GM18909 (cell line): Measurements from ENCODE around the gene FAXC.
"Not testable (repeated sequence)": the region's sequence is repeated elsewhere in the genome, so short reads cannot be mapped to it uniquely, and the experiment has no call there.

Experiments
- ATAC-seq: cut with Tn5 transposase; IDR thresholded peaks from one replicate; pipeline ENCODE4 v1.9.1; 2021; ENCODE audit warnings: mild to moderate bottlenecking; ENCODE audit not compliant: unreplicated experiment, poor library complexity

The FAXC gene

GRCh38 chr6:99289701-99290100, 59.8 kb downstream of the FAXC start:
- ATAC-seq = no peak

DNA sequence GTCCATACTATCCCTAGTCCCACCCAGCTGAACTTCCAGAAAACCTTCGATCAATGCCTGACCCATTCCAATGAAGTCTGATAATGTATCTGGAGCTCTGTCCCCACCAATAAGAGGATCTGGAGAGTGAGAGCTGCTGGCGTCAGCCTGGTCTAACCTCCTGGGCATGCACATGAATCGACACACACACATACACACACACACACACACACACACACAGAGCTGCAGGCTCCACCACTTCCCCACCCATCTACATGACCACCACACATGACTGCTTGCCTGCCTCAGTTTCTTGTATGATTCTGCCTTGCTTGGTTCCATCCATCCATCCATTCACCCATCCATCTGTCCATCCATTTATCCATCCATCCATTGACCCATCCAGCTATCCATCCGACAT, 60.8 kb downstream of the FAXC start:
- no peak for ATAC-seq

GRCh38 chr6:99287523-99287922, 62.0 kb downstream of the FAXC start:
- ATAC-seq = no peak

DNA sequence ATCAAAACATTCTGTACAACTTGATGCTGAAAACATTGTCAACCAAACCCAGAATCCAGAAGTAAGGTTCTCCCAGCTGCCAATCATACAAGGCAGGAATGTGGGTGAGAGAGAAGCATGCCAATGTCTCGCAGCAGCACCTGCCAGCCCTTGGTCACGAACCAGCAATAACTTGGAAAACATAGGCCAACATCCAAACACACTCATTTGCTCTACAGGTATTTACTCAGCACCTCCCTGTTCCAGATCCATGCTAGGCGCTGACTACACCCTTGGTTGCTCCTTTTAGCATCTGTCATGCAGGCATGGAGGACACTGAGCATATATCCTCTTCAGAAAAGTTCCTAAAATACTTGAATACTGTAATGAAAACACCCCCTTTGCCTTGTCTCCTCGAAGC, 63.6 kb downstream of the FAXC start:
- no peak for ATAC-seq

- ATAC-seq = peak; percentile 52
Observed at GRCh38 chr6:99282479-99283062, 66.9 kb downstream of the FAXC start.

DNA sequence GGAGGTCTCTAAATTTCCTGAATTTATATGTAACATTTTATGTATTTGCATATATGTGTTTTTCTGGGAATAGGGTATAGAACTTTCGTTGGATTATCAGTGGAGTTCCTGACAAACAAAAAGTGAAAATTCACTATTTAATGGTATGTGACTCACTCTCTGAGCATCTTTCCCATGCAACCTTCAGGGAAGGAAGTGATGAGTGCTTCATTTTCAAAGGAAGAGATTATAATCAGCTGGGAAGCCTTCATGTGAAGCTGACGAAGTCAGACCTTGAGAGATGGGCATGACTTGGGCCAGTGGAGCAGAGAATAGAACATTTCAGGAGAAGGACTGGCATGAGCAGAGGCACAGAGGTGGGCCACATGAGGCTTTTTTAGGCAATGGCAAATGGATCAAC, 72.7 kb downstream of the FAXC start:
- ATAC-seq = no peak

GRCh38 chr6:99270826-99271225, 78.6 kb downstream of the FAXC start:
- no peak for ATAC-seq

- ATAC-seq = no peak
Observed at GRCh38 chr6:99270030-99270429, 79.4 kb downstream of the FAXC start.

DNA sequence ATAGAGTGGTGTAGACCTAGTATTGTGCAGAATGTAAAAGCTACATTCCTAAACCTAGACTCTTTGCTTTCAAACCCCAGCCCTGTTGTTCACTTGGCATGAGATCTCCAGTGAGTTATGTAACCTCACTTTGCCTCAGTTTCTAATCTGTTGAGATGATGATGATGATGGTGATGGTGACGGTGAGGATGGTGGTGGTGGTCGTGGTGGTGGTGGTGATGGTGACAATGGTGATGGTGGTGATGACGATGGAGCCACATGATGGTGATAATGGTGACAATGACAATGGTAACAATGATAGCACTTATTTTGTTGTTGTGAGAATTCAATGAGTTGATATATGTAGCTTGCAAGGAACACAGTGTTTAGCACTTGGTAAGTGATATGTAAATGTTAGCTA, 80.3 kb downstream of the FAXC start:
- no peak for ATAC-seq

- ATAC-seq = not testable (repeated sequence)
Observed at GRCh38 chr6:99266996-99267395, 82.5 kb downstream of the FAXC start.

- ATAC-seq = not testable (repeated sequence)
Observed at GRCh38 chr6:99265447-99265846, 84.0 kb downstream of the FAXC start.

GRCh38 chr6:99254616-99255550, 94.6 kb downstream of the FAXC start:
- no peak for ATAC-seq

DNA sequence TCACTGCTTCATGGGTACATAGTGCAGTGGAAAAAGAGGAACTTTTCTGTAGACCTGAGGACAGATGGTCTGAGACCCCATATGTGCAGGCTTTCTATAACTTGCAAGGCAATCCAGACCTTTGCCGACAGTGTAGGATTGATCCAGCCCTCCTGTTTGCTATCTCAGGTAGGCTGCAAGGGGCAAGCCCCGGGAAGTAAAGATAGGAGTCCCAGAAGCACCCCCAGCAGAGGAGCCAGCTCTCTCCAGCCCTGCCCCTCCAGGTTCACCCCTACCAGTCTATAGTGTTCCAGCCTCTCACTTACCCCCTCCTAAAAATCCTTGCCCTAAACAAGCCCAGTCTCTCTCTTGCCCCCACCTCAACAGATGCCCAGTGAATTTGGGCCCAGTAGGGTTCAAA, 96.2 kb downstream of the FAXC start:
- ATAC-seq = no peak

DNA sequence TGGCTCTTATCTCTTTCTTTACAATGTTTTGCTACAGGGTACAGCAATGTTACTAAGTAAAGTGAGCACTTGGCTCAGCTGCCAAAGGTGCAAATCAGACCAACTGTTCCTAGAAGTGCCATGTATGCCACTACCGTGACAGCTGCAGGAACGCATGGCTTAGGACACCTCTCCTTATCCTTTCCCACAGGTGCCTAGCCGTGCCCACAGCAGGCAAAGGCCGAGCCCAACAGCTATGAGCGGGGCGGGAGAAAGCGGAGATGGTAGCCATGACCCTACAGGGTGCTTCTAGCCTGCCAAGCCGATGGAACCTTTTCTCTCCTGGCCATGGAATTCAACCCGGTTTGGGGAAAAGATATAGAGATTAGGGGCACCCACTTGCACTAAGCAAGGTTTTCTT, 97.1 kb downstream of the FAXC start:
- ATAC-seq = no peak

DNA sequence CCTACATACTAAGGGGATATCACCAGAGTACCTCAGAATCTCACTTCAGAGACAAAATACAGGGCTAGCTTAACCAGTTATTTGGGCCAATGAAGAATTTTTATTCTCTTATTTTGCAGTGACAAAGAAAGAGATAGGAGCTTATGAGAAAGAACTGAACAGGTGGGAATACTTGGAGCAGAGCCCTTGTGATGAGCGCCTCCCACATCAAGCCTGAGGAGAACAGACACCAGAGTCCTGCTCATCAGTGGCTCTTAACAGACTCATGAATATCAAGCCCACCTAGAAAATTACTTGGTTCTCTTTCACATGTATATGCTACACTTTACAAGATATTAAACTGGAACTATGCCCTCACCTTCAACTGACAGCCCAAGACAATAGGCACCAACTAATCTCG, 99.0 kb downstream of the FAXC start:
- no peak for ATAC-seq

GRCh38 chr6:99246602-99247001, 102.9 kb downstream of the FAXC start:
- no peak for ATAC-seq

DNA sequence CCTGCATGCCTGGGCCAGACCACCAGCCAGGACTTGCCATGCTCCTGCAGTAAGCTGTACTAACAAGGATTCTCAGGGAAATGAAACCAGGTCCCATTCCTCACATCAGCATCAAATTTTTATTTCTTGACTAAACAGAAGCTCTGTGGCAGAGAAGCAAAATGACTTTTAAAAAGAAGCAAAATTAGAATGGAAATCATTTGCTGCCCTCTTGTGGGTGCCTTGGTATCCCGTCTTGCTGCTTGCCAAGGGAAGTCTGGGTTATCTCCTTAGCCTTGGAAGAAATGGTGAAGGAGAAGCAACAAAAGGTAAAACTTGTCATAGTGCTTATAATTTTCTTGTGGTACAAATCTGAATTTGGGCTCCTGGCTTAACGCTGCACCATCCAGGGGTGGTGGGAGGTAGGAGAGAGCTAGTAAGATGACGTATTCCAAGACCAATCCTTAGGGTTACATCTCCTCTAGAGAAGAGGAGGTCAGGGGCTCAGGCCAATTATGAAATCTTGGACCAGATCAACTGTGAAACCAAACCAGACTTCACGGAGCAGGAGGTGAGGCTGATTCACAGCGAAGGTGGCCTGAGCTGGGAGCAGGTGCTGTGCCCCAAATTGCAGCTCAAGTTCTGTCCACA, 107.5 kb downstream of the FAXC start:
- ATAC-seq = no peak

GRCh38 chr6:99236010-99236409, 113.5 kb downstream of the FAXC start:
- ATAC-seq = no peak

- ATAC-seq = no peak
Observed at GRCh38 chr6:99233219-99233618, 116.3 kb downstream of the FAXC start.

DNA sequence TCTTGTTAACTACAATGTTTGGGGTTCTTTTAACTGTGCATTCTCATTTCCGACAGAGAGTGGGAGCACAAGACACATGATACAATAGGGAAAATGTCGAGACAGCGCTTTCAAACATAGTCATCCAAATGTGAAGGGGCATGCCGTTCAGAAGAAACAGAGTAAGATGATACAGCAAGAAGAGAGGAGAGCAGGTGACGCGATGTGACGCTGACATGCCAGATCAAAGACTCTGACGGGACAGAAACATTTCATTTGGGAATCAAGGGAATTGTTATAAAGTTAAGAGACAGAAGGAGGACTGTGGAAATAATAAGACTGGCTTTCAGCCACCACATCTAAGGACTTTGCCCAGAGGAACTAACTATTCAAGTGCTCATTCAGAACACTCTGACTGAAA, 117.4 kb downstream of the FAXC start:
- ATAC-seq = no peak

- no peak for ATAC-seq
Observed at GRCh38 chr6:99225172-99225571, 124.3 kb downstream of the FAXC start.
